Endometrial microvascular endothelial cells (primary cell): ENCODE measurements around the gene RETREG1. TPM values are rescaled to one million over a fixed set of nuclear protein-coding genes. Genes with fewer than 3 reads are reported as not detected.
"Not testable (repeated sequence)": the region's sequence is repeated elsewhere in the genome, so short reads cannot be mapped to it uniquely, and the experiment has no call there.

ENCODE experiments used
- in situ Hi-C: cut with HindIII; loops from 2 replicates; pipeline ENCODE4 v1.10.0; 2017; ENCODE audit warnings: low sequenced_read_pairs, low pct_unique_long_range_greater_than_20kb; ENCODE audit errors: inconsistent ontology term
- total RNA-seq: library from RNA; depleted of rRNA; stranded (reverse); fragments of >200 nt; gene quantifications from one replicate; pipeline ENCODE4 v1.2.3, GENCODE V29; 2015; ENCODE audit errors: inconsistent ontology term

Gene RETREG1
- total RNA-seq, 1 donor from 2014 or later, result not detected

GRCh38 chr5:16541592-16541991 is 75.2 kb downstream of the RETREG1 start:
- in situ Hi-C loops, result not testable (repeated sequence)

GRCh38 chr5:16540421-16540820 is 76.4 kb downstream of the RETREG1 start:
- in situ Hi-C loops, result no loop called here

GRCh38 chr5:16539169-16539666 is 77.6 kb downstream of the RETREG1 start:
- in situ Hi-C loops, result no loop called here

- in situ Hi-C loops, result no loop called here
These were observed 78.8 kb downstream of the RETREG1 start for GRCh38 chr5:16538006-16538405.

GRCh38 chr5:16536818-16537217 is 80.0 kb downstream of the RETREG1 start:
- in situ Hi-C loops, result no loop called here

- in situ Hi-C loops, result no loop called here
These were observed 80.6 kb downstream of the RETREG1 start for GRCh38 chr5:16536246-16536645.

- in situ Hi-C loops, result no loop called here
These were observed 82.5 kb downstream of the RETREG1 start for GRCh38 chr5:16534280-16534679.

- in situ Hi-C loops, result no loop called here
These were observed 85.6 kb downstream of the RETREG1 start for GRCh38 chr5:16531063-16531648.

- in situ Hi-C loops, result no loop called here
These were observed 87.5 kb downstream of the RETREG1 start for GRCh38 chr5:16529306-16529705.

- in situ Hi-C loops, result no loop called here
These were observed 88.3 kb downstream of the RETREG1 start for GRCh38 chr5:16528382-16529110.

- in situ Hi-C loops, result no loop called here
These were observed 91.1 kb downstream of the RETREG1 start for GRCh38 chr5:16525651-16526050.

- in situ Hi-C loops, result no loop called here
These were observed 92.5 kb downstream of the RETREG1 start for GRCh38 chr5:16524286-16524685.

- in situ Hi-C loops, result no loop called here
These were observed 95.0 kb downstream of the RETREG1 start for GRCh38 chr5:16521521-16522483.

- in situ Hi-C loops, result no loop called here
These were observed 96.0 kb downstream of the RETREG1 start for GRCh38 chr5:16520841-16521240.

GRCh38 chr5:16519435-16519834 is 97.4 kb downstream of the RETREG1 start:
- in situ Hi-C loops, result no loop called here

- in situ Hi-C loops, result no loop called here
These were observed 98.2 kb downstream of the RETREG1 start for GRCh38 chr5:16518606-16519005.

GRCh38 chr5:16515532-16515931 is 101.3 kb downstream of the RETREG1 start:
- in situ Hi-C loops, result no loop called here

GRCh38 chr5:16510098-16510497 is 106.7 kb downstream of the RETREG1 start:
- in situ Hi-C loops, result no loop called here

- in situ Hi-C loops, result no loop called here
These were observed 107.9 kb downstream of the RETREG1 start for GRCh38 chr5:16508730-16509531.
